22Rv1 (cell line): ENCODE data around the gene MGAT4B.

Source experiments
- H3K27ac ChIP-seq: fragments of 450-650 bp; 2 replicates; pipeline ENCODE4 v1.5.1; 2017
- CTCF ChIP-seq: fragments of 450-650 bp; IDR thresholded peaks from 2 replicates; pipeline ENCODE4 v1.5.1; 2017; ENCODE audit warnings: mild to moderate bottlenecking
- ZFX ChIP-seq: fragments of 450-650 bp; IDR thresholded peaks from 2 replicates; pipeline ENCODE4 v1.6.1; 2017; ENCODE audit warnings: antibody characterized with exemption, borderline replicate concordance

MGAT4B gene

GRCh38 chr5:179806250-179807048 lies at the start of gene MGAT4B:
Gene MGAT4B, minus strand, starts transcription at chr5:179806866. Its CDS starts 283 bp downstream, at chr5:179806583.
- peak within 1 kb of the TSS; percentile 90 for H3K27ac ChIP-seq
- TF ChIP-seq ZFX (no peak), CTCF (no peak)

DNA sequence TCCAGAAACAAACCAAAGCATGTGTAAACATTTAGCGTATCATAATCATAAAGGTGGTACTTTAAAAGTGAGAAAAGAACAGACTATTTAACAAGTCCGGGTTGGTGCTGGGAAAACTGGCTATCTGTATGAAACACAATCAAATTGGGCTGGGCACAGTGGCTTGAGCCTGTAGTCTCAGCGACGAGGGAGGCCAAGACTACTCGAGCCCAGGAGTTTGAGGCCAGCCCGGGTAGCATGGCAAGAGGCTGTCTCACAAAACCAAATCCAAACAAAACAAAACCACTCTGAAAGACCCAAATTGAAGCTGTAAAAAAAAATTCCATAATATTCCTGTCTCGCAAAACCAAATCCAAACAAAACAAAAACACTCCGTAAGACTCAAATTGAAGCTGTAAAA lies 47.7 kb upstream of the MGAT4B start:
- no peak overlapping the region for H3K27ac ChIP-seq
- TF ChIP-seq CTCF, result no peak
- TF ChIP-seq ZFX, result no peak

GRCh38 chr5:179852993-179853547 lies 46.4 kb upstream of the MGAT4B start:
- no peak overlapping the region for H3K27ac ChIP-seq
- no peak for TF ChIP-seq ZFX
- no peak for TF ChIP-seq CTCF

DNA sequence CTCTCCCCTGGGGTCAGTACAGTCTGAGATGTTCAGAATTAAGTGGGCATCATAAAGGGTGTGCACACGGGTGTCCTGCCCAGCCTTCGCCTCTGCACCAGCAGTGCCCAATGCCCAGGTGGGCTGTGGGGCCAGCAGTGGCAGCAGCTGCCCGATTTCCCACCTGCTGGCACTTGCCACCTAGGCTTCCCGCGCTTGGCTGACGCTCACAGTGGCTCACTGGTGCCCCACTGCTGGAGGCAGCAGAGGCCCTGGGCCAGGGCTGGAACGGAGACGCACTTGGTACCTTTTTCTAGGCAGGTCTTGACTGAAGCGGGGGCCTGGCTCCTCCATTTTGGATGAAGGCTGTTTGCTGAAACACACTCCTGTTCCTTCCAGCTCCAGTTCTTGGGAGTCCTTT lies 35.0 kb upstream of the MGAT4B start:
- no peak for TF ChIP-seq ZFX
- no peak for TF ChIP-seq CTCF
- H3K27ac ChIP-seq, result no peak overlapping the region

DNA sequence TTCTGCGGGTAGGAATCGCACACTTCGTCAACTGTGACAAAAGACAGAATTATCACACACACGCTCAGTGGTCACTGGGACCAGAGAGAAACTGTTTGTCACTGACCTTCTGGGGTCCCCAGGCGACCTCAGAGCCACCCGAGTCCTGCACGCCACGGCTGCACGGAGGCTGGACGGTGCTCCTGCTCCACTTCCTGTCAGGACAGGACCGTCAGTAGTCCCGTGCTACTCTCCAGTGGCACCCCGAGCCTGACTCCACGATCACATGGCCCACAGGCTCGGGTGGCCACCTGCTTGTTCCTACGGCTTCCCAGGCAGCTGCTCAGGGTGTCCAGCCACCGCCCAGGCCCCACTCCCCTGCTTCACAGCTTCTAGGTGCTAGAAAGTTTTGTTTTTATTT lies 34.1 kb upstream of the MGAT4B start:
- TF ChIP-seq CTCF (no peak), ZFX (no peak)
- no peak overlapping the region for H3K27ac ChIP-seq

GRCh38 chr5:179840321-179840720 lies 33.7 kb upstream of the MGAT4B start:
- H3K27ac ChIP-seq, result no peak overlapping the region
- TF ChIP-seq ZFX (no peak), CTCF (no peak)
